ENCODE measurements around the gene TRAK2. TPM values are rescaled to one million over a fixed set of nuclear protein-coding genes. Genes with fewer than 3 reads are reported as not detected.
A peak's percentile ranks its signal among the peaks of the same experiment; 100 is the strongest.

TRAK2 gene
- total and polyA plus RNA-seq, 2 experiments from 2014 or later: 9.2 to 26.7 TPM

DNA sequence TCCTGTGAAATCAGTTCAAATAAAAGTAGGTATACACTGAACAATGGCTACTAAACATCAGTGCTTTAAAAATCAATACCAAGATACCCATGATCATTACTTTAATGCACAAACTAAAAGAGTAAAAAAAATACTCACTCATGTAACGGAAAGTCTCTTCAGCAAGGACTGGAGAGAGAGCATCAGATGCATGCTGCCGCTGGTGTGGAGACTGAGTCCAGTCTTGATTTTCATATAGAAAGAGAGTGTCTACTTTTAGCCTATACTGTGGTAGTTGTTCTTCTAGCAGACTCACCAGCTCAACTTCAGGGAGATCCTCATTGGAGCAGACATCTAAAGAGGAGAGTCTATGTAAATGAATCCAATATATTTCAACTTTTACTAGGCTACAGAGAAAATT, 44.0 kb downstream of the TRAK2 start:
- Histone ChIP-seq H3K4me2 (peak overlapping the region; percentile 52), H3K9me2 (replicated peaks; ENCODE audit: insufficient read depth) (no peaks in the 10 kb centered on the region), H3K4me1 (ENCODE audit: insufficient read depth) (peaks cover 35% of the 10 kb centered on the region), H3K36me3 (replicated peaks; ENCODE audit: insufficient read depth, low read depth) (no peaks in the 10 kb centered on the region), H3K27me3 (no peaks in the 10 kb centered on the region), H3K27ac (peak overlapping the region; percentile 46), H4K20me1 (ENCODE audit: insufficient read depth, poor library complexity, severe bottlenecking) (no peaks in the 10 kb centered on the region), H3K9me3 (ENCODE audit: low read depth) (no peaks in the 10 kb centered on the region), H3K79me2 (peaks cover 6% of the 10 kb centered on the region), H2AFZ (no peak overlapping the region), H3K4me3 (peak overlapping the region; percentile 2)
- TF ChIP-seq EZH2 (IDR thresholded peaks at IDR 0.05; ENCODE audit: borderline replicate concordance): no peak
- TF ChIP-seq, protein P1, sequence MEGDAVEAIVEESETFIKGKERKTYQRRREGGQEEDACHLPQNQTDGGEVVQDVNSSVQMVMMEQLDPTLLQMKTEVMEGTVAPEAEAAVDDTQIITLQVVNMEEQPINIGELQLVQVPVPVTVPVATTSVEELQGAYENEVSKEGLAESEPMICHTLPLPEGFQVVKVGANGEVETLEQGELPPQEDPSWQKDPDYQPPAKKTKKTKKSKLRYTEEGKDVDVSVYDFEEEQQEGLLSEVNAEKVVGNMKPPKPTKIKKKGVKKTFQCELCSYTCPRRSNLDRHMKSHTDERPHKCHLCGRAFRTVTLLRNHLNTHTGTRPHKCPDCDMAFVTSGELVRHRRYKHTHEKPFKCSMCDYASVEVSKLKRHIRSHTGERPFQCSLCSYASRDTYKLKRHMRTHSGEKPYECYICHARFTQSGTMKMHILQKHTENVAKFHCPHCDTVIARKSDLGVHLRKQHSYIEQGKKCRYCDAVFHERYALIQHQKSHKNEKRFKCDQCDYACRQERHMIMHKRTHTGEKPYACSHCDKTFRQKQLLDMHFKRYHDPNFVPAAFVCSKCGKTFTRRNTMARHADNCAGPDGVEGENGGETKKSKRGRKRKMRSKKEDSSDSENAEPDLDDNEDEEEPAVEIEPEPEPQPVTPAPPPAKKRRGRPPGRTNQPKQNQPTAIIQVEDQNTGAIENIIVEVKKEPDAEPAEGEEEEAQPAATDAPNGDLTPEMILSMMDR (IDR thresholded peaks at IDR 0.05; ENCODE audit: poor library complexity): no peak
- TF ChIP-seq EZH2phosphoT487 (IDR thresholded peaks at IDR 0.05; ENCODE audit: low read depth, severe bottlenecking, unreplicated experiment): no peak
- no peak for DNase-seq (ENCODE audit: low spot score)
- 96% methylated on average over 2 of the region's 2 CpGs for WGBS (ENCODE audit: low lambda C conversion rate, missing lambda C conversion rate)

DNA sequence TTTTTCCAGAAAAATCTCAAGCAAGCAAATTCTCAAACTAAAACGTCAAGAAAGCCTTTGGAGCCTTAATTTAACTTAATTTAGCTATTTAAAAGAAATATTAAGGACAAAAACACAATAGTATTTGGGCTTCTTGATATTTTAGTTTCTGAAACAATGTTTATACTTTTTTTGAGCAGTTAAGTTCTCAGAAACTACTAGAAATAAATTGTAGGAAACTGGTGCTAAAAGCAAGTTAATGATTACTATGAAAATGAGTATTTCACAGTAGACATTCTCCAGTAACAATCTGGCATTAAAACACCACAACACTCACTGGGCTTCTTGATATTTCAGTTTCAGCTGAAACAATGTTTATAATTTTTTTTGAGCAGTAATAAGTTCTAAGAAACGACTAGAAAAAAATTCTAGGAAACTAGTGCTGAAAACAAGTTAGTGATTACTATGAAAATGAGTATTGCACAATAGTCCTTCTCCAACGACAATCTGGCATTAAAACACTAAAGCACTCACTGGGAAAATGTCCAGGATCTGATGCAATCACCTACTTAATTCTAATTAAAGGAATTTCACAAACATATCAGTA, 45.1 kb downstream of the TRAK2 start:
- peak; percentile 41 for DNase-seq (ENCODE audit: low spot score)
- Histone ChIP-seq H3K79me2 (peaks cover 6% of the 10 kb centered on the region), H3K4me3 (peak overlapping the region; percentile 2), H3K4me2 (peak overlapping the region; percentile 52), H3K9me2 (replicated peaks; ENCODE audit: insufficient read depth) (no peaks in the 10 kb centered on the region), H3K27ac (peak overlapping the region; percentile 46), H3K27me3 (no peaks in the 10 kb centered on the region), H3K4me1 (ENCODE audit: insufficient read depth) (peaks cover 35% of the 10 kb centered on the region), H3K9me3 (ENCODE audit: low read depth) (no peaks in the 10 kb centered on the region), H4K20me1 (ENCODE audit: insufficient read depth, poor library complexity, severe bottlenecking) (no peaks in the 10 kb centered on the region), H2AFZ (no peak overlapping the region), H3K36me3 (replicated peaks; ENCODE audit: insufficient read depth, low read depth) (no peaks in the 10 kb centered on the region)
- TF ChIP-seq EZH2phosphoT487 (IDR thresholded peaks at IDR 0.05; ENCODE audit: low read depth, severe bottlenecking, unreplicated experiment) (no peak), EZH2 (IDR thresholded peaks at IDR 0.05; ENCODE audit: borderline replicate concordance) (no peak)
- TF ChIP-seq, protein P1 (IDR thresholded peaks at IDR 0.05; ENCODE audit: poor library complexity): no peak
- 42% methylated on average over 3 of the region's 3 CpGs for WGBS (ENCODE audit: low lambda C conversion rate, missing lambda C conversion rate)

DNA sequence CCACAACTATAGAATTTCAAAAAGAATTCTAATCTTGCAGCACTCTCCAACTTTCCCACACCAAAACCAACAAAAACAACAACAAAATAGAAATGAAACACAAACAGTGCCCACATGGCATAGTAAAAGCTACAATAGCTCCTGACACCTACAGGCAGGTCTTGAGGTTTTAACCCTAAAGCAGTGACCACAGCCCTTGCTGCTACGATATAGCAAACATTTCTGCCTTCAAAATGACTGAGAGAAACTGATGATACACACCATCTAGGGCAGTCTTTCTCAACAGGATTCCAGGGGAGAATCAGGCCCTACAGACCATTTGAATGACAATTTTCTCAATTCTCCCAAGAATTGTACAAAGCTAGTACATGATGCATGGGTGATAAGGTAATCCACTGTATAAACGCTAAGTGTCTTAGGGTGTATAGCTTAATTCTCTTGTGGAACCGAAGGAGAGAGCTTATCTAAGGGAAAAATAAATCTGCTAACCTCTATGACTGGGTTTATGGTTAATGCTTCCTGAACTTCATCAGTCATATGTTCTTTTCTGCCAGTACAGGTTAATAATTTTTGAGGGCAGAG, 46.5 kb downstream of the TRAK2 start:
- Histone ChIP-seq H3K4me1 (ENCODE audit: insufficient read depth) (peaks cover 35% of the 10 kb centered on the region), H2AFZ (no peak overlapping the region), H3K36me3 (replicated peaks; ENCODE audit: insufficient read depth, low read depth) (no peaks in the 10 kb centered on the region), H3K4me2 (peak overlapping the region; percentile 36), H3K9me2 (replicated peaks; ENCODE audit: insufficient read depth) (no peaks in the 10 kb centered on the region), H4K20me1 (ENCODE audit: insufficient read depth, poor library complexity, severe bottlenecking) (no peaks in the 10 kb centered on the region), H3K27ac (peak overlapping the region; percentile 18), H3K9me3 (ENCODE audit: low read depth) (no peaks in the 10 kb centered on the region), H3K79me2 (peaks cover 10% of the 10 kb centered on the region), H3K4me3 (no peak overlapping the region), H3K27me3 (no peaks in the 10 kb centered on the region)
- DNase-seq (ENCODE audit: low spot score): no peak
- WGBS (ENCODE audit: low lambda C conversion rate, missing lambda C conversion rate): 48% methylated on average over 3 of the region's 3 CpGs
- TF ChIP-seq EZH2 (IDR thresholded peaks at IDR 0.05; ENCODE audit: borderline replicate concordance) (no peak), EZH2phosphoT487 (IDR thresholded peaks at IDR 0.05; ENCODE audit: low read depth, severe bottlenecking, unreplicated experiment) (no peak)
- TF ChIP-seq, protein P1 (IDR thresholded peaks at IDR 0.05; ENCODE audit: poor library complexity): no peak

Measured in hepatocyte (in vitro differentiated cells).